GM23248 (cell line): ENCODE results near the gene DUOX2.

Experiments
- EZH2 ChIP-seq: fragments of 200-600 bp; sonication (generic); IDR thresholded peaks from 2 replicates; pipeline ENCODE4 v1.6.1; 2018; ENCODE audit warnings: antibody characterized with exemption, mild to moderate bottlenecking; ENCODE audit not compliant: insufficient read depth, poor library complexity, severe bottlenecking
- EZH2phosphoT487 ChIP-seq: fragments of 200-600 bp; sonication (generic); IDR thresholded peaks from 2 replicates; pipeline ENCODE4 v1.6.1; 2018; ENCODE audit warnings: antibody characterized with exemption, moderate library complexity, mild to moderate bottlenecking, low read depth; ENCODE audit not compliant: insufficient read depth

GRCh38 chr15:45111390-45112142 lies 2.4 kb downstream of the DUOX2 start:
- TF ChIP-seq EZH2phosphoT487, result no peak
- peak; percentile 91 for TF ChIP-seq EZH2
